Endothelial cell of umbilical vein (primary cell): Measurements from ENCODE around the gene ZBTB7B. TPM values are rescaled to one million over a fixed set of nuclear protein-coding genes. Genes with fewer than 3 reads are reported as not detected.

Experiments
- BruUV-seq: library from RNA; stranded (reverse); fragments of 400-500 nt; replicated peaks from 2 replicates; lab custom pipeline; 2021; lab: Mats Ljungman, UMichigan
- CTCF ChIA-PET: fragments of 300-600, 350-600 bp; sonication (Branson Sonifier 250); formaldehyde crosslinking; loops from one replicate; lab custom pipeline; 2021; ENCODE audit warnings: antibody characterized with exemption, inconsistent platforms; lab: Charles Lee
- POLR2A ChIA-PET: fragments of 300-600, 350-600 bp; sonication (Branson Sonifier 250); formaldehyde crosslinking; loops from one replicate; lab custom pipeline; 2021; ENCODE audit warnings: antibody characterized with exemption, inconsistent platforms; lab: Charles Lee
- DNase-seq: peaks from one replicate; pipeline ENCODE4 v3.0.0-alpha.2; 2011; ENCODE audit warnings: low read depth, low spot score
- FAIRE-seq: peaks from 2 replicates; lab custom pipeline; 2011; peaks lifted over from hg19 to GRCh38; lab: Jason Lieb, UNC
- H2AFZ ChIP-seq: 2 replicates; pipeline ENCODE4 v1.6.0; 2012; ENCODE audit warnings: low read depth, low read length, control low read depth, inconsistent platforms
- H3K27ac ChIP-seq: 2 replicates; pipeline ENCODE4 v1.5.1; 2011; ENCODE audit warnings: low read depth, mild to moderate bottlenecking, control low read depth, low read length, moderate library complexity; ENCODE audit not compliant: insufficient read depth
- H3K27me3 ChIP-seq, 2 experiments: 2 replicates each; pipeline versions ENCODE4 v1.6.0 to v1.6.1; 2011; ENCODE audit warnings: low read length in 2 of 2, mixed read lengths in 1 of 2; ENCODE audit not compliant: control insufficient read depth in 2 of 2, insufficient read depth in 2 of 2
- H3K36me3 ChIP-seq, 2 experiments: 2 replicates in 1 of 2; 3 replicates in 1 of 2; pipeline ENCODE4 v1.5.1; 2011; ENCODE audit warnings: low read length in 2 of 2, mild to moderate bottlenecking in 1 of 2, moderate library complexity in 1 of 2; ENCODE audit not compliant: control insufficient read depth in 2 of 2, insufficient read depth in 2 of 2; ENCODE audit errors: extremely low read depth in 1 of 2
- H3K4me1 ChIP-seq: 3 replicates; pipeline ENCODE4 v1.5.1; 2011; ENCODE audit warnings: mild to moderate bottlenecking, low read length; ENCODE audit not compliant: control insufficient read depth, insufficient read depth; ENCODE audit errors: extremely low read depth
- H3K4me2 ChIP-seq: 2 replicates; pipeline ENCODE4 v1.6.1; 2011; ENCODE audit warnings: low read length, control low read depth, mixed read lengths; ENCODE audit not compliant: insufficient read depth
- H3K4me3 ChIP-seq, 3 experiments: fragments of 200-600 bp in 1 of 3; sonication (generic), shearing (Covaris generic) in 1 of 3; replicated peaks in 1 of 3; 2 replicates each; pipeline ENCODE4 v1.5.1; 2011 to 2016; ENCODE audit warnings: control low read depth in 3 of 3, low read length in 3 of 3, mild to moderate bottlenecking in 2 of 3, inconsistent platforms in 1 of 3, low read depth in 1 of 3, moderate library complexity in 1 of 3; ENCODE audit not compliant: insufficient read depth in 1 of 3
- H3K79me2 ChIP-seq: 2 replicates; pipeline ENCODE4 v1.6.0; 2012; ENCODE audit warnings: low read length, inconsistent platforms; ENCODE audit not compliant: control insufficient read depth, insufficient read depth
- H3K9ac ChIP-seq: replicated peaks from 2 replicates; pipeline ENCODE3; 2011; ENCODE audit warnings: low read length, control low read depth; ENCODE audit not compliant: insufficient read depth; ENCODE audit errors: extremely low read depth
- H3K9me1 ChIP-seq: replicated peaks from 3 replicates; pipeline ENCODE4 v1.6.0; 2011; ENCODE audit warnings: mild to moderate bottlenecking, low read length; ENCODE audit not compliant: control insufficient read depth, insufficient read depth; ENCODE audit errors: extremely low read depth
- H3K9me3 ChIP-seq: replicated peaks from 2 replicates; pipeline ENCODE4 v1.5.1; 2012; ENCODE audit warnings: low read length, inconsistent platforms; ENCODE audit not compliant: control insufficient read depth, insufficient read depth
- H4K20me1 ChIP-seq: replicated peaks from 2 replicates; pipeline ENCODE3; 2011; ENCODE audit warnings: mild to moderate bottlenecking, low read length; ENCODE audit not compliant: control insufficient read depth, insufficient read depth; ENCODE audit errors: extremely low read depth
- CTCF ChIP-seq, 2 donors: IDR thresholded peaks; 1 replicate in 1 of 2; 2 replicates in 1 of 2; pipeline ENCODE4 v1.5.1; 2011; ENCODE audit warnings: low read length in 2 of 2, mild to moderate bottlenecking in 2 of 2, moderate library complexity in 2 of 2, control low read depth in 1 of 2, inconsistent platforms in 1 of 2, low read depth in 1 of 2; ENCODE audit not compliant: insufficient read depth in 1 of 2; ENCODE audit errors: extremely low read depth in 1 of 2
- EZH2 ChIP-seq: IDR thresholded peaks from 2 replicates; pipeline ENCODE4 v1.6.1; 2012; ENCODE audit warnings: borderline replicate concordance, low read depth, mild to moderate bottlenecking, moderate library complexity, low read length, inconsistent platforms; ENCODE audit not compliant: severe bottlenecking
- FOS ChIP-seq: IDR thresholded peaks from 2 replicates; pipeline ENCODE4 v1.6.1; 2011; ENCODE audit warnings: mild to moderate bottlenecking, low read length, moderate library complexity, borderline replicate concordance; ENCODE audit not compliant: insufficient read depth
- GATA2 ChIP-seq: IDR thresholded peaks from 2 replicates; pipeline ENCODE4 v1.7.0; 2011; ENCODE audit warnings: low read depth, mild to moderate bottlenecking, moderate library complexity, mixed read lengths, low read length; ENCODE audit not compliant: insufficient read length, insufficient read depth
- JUN ChIP-seq: IDR thresholded peaks from 2 replicates; pipeline ENCODE4 v1.6.1; 2011; ENCODE audit warnings: borderline replicate concordance, low read depth; ENCODE audit not compliant: insufficient read length, insufficient read depth
- MYC ChIP-seq: IDR thresholded peaks from one replicate; pipeline ENCODE4 v1.6.1; 2011; ENCODE audit warnings: mild to moderate bottlenecking, low read depth, low read length
- POLR2A ChIP-seq: IDR thresholded peaks from 2 replicates; pipeline ENCODE4 v1.6.1; 2012; ENCODE audit warnings: low read depth, mild to moderate bottlenecking, control low read depth, low read length
- POLR2AphosphoS5 ChIP-seq: IDR thresholded peaks from 2 replicates; pipeline ENCODE4 v1.6.1; 2012; ENCODE audit warnings: low read depth, mild to moderate bottlenecking, control low read depth, low read length, moderate library complexity; ENCODE audit not compliant: insufficient read depth
- dilution Hi-C: fragments of 300-500 bp; cut with MboI; formaldehyde crosslinking; loops from one replicate; pipeline ENCODE4 v1.15.0; 2019; ENCODE audit warnings: low sequenced_read_pairs; ENCODE audit not compliant: extremely low pct_ligation_motif_present
- intact Hi-C: fragments of 100-400 bp; cut with micrococcal nuclease; formaldehyde crosslinking; loops from one replicate; pipeline ENCODE4 v1.10.0; 2022
- polyA plus RNA-seq, 4 experiments: library from polyadenylated mRNA; depleted of rRNA in 3 of 4; stranded (reverse) in 3 of 4; unstranded in 1 of 4; fragments of >200 nt; gene quantifications; 2 replicates each; pipeline versions ENCODE4 v1.2.1 to v1.2.3, GENCODE V29; 2011 to 2012; ENCODE audit warnings: missing spikeins in 1 of 4
- total RNA-seq: library from RNA; stranded (reverse); gene quantifications from 2 replicates; pipeline ENCODE4 v1.2.3, GENCODE V29; 2021
- TF ChIP-seq, protein P1 (sequence below): IDR thresholded peaks from 2 replicates; pipeline ENCODE4 v1.6.1; 2011; ENCODE audit not compliant: insufficient read depth, insufficient read length

The ZBTB7B gene
- total and polyA plus RNA-seq, 2 donors (not counting 3 experiments of a cell fraction or from before 2014, with no cell fraction given) = 20.0 to 26.2 TPM

GRCh38 chr1:155030899-155031298 lies 28.3 kb downstream of the ZBTB7B start:
- Histone ChIP-seq H3K9me3 (no peaks in the 10 kb centered on the region), H3K4me1 (no peaks in the 10 kb centered on the region), H4K20me1 (no peaks in the 10 kb centered on the region), H3K4me2 (no peak overlapping the region), H3K4me3 (no peak overlapping the region), H3K9ac (no peak overlapping the region), H3K36me3 (no peaks in the 10 kb centered on the region), H3K9me1 (no peaks in the 10 kb centered on the region), H3K27ac (no peak overlapping the region), H3K79me2 (no peaks in the 10 kb centered on the region), H3K27me3 (no peaks in the 10 kb centered on the region), H2AFZ (no peak overlapping the region)
- POLR2A ChIA-PET = no interaction called here
- FAIRE-seq (no peak), DNase-seq (no peak)
- no TSS peak for BruUV-seq
- CTCF ChIA-PET = interaction anchor here (0.7 to 4.2 kb wide), 4 partner anchors 14 to 38 kb away, joined by 3 to 11 read pairs (median 4); partner anchors contain the start of gene ADAM15
- dilution Hi-C loops (no loop called here), intact Hi-C loops (no loop called here)
- TF ChIP-seq EZH2 (no peak), MYC (no peak)

DNA sequence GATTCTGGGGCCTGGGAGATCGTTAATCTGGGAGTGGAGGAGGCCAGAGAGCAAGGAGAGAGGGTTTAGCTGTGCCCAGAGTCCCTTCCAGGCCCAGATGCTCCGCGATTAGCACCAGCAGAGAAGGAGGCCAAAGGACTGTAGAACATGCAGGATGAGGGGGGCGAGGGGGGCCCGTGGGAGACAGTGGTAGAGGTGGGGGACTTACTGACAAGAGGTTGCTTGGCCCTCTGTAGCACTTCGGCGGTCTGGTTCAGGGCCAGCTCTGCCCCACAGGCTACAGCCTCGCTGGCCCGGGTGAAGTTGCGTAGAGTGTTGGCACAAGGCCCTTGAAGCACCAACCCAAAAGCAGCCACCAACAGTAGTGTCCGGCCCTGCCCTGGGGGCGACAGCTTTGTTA lies 30.3 kb downstream of the ZBTB7B start:
- no peak overlapping the region for H2AFZ ChIP-seq
- H3K4me2 ChIP-seq = no peak overlapping the region
- no peaks in the 10 kb centered on the region for H3K4me1 ChIP-seq
- no peaks in the 10 kb centered on the region for H3K27me3 ChIP-seq
- H3K79me2 ChIP-seq = no peaks in the 10 kb centered on the region
- no peak overlapping the region for H3K27ac ChIP-seq
- ChIA-PET CTCF (interaction anchor here (1.2 to 3.1 kb wide), 4 partner anchors 12 to 31 kb away, joined by 3 to 12 read pairs (median 6); partner anchors contain the start of genes ADAM15 and EFNA4), POLR2A (no interaction called here)
- H3K9me1 ChIP-seq = no peaks in the 10 kb centered on the region
- H3K9me3 ChIP-seq = no peaks in the 10 kb centered on the region
- no peak for DNase-seq
- H3K9ac ChIP-seq = no peak overlapping the region
- H4K20me1 ChIP-seq = no peaks in the 10 kb centered on the region
- dilution Hi-C loops = no loop called here
- H3K4me3 ChIP-seq = no peak overlapping the region
- BruUV-seq = no TSS peak
- FAIRE-seq = no peak
- intact Hi-C loops = no loop called here
- no peaks in the 10 kb centered on the region for H3K36me3 ChIP-seq
- TF ChIP-seq POLR2A = no peak
- no peak for TF ChIP-seq POLR2AphosphoS5
- TF ChIP-seq JUN = no peak
- TF ChIP-seq, protein P1, sequence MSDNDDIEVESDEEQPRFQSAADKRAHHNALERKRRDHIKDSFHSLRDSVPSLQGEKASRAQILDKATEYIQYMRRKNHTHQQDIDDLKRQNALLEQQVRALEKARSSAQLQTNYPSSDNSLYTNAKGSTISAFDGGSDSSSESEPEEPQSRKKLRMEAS = no peak
- no peak for TF ChIP-seq FOS
- no peak for TF ChIP-seq CTCF (IDR thresholded peaks at IDR 0.05; ENCODE audit: extremely low read depth in 1 of 2, insufficient read depth in 1 of 2, low read depth in 1 of 2, low read length in 2 of 2)
- TF ChIP-seq EZH2 = no peak
- TF ChIP-seq GATA2 = no peak
- no peak for TF ChIP-seq MYC
